ENCODE data around the gene MTFP1.

MTFP1 gene

GRCh38 chr22:30471616-30472318, 46.2 kb downstream of the MTFP1 start, which contains the start of gene SEC14L3:
Gene SEC14L3 (minus strand): TSS chr22:30472017. CDS start chr22:30471958, 59 bp downstream.
- H3K27me3 ChIP-seq (ENCODE audit: insufficient read depth, low read depth, severe bottlenecking), result no peaks in the 10 kb centered on the region
- H3K27ac ChIP-seq, result no peak within 1 kb of the TSS
- H3K9me3 ChIP-seq (ENCODE audit: severe bottlenecking), result no peaks in the 10 kb centered on the region
- H3K4me3 ChIP-seq (ENCODE audit: low read depth, low read length), result no peak within 1 kb of the TSS
- TF ChIP-seq, protein P1, sequence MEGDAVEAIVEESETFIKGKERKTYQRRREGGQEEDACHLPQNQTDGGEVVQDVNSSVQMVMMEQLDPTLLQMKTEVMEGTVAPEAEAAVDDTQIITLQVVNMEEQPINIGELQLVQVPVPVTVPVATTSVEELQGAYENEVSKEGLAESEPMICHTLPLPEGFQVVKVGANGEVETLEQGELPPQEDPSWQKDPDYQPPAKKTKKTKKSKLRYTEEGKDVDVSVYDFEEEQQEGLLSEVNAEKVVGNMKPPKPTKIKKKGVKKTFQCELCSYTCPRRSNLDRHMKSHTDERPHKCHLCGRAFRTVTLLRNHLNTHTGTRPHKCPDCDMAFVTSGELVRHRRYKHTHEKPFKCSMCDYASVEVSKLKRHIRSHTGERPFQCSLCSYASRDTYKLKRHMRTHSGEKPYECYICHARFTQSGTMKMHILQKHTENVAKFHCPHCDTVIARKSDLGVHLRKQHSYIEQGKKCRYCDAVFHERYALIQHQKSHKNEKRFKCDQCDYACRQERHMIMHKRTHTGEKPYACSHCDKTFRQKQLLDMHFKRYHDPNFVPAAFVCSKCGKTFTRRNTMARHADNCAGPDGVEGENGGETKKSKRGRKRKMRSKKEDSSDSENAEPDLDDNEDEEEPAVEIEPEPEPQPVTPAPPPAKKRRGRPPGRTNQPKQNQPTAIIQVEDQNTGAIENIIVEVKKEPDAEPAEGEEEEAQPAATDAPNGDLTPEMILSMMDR (IDR thresholded peaks at IDR 0.05; ENCODE audit: low read depth, low read length), result no peak
- H3K36me3 ChIP-seq, result no peaks in the 10 kb centered on the region
- no peak for DNase-seq

DNA sequence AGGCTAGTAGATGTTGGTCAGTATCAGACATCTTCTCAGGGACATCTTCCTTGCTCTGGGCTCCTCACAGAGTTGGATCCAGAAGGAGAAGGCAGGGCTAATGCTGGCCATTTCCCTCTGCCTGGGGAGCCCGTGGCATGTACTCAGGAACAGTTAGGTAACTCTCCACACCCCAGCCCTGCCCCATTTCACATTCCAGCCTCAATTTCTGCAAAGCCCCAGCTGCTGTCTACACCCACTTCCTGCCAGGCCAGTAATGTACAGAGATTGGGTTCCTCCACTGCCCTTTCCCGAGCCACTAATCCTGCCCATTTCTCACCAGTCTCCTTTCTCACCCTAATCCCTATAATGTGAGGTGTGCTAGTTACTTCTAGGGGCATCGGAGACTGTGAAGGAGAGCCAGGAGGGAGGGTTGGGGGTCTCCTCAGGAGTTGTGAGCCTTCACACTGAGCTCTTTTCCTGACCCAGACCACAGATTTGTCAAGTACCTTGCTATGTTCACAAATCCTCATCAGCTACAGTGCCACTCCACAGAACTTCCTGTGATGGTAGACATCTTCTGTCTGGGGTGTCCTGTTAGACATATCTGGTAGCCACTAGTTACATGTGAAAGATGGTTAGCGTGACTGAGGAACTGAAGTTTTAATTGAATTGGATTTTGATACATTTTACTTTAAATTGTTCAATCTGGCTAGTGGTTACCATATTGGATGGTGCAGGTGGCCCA, 47.6 kb downstream of the MTFP1 start:
- Histone ChIP-seq H3K4me3 (ENCODE audit: low read depth, low read length) (no peak overlapping the region), H3K36me3 (no peaks in the 10 kb centered on the region), H3K9me3 (ENCODE audit: severe bottlenecking) (no peaks in the 10 kb centered on the region), H3K27me3 (ENCODE audit: insufficient read depth, low read depth, severe bottlenecking) (no peaks in the 10 kb centered on the region), H3K27ac (no peak overlapping the region)
- DNase-seq, result no peak
- TF ChIP-seq, protein P1 (IDR thresholded peaks at IDR 0.05; ENCODE audit: low read depth, low read length), result no peak

- Histone ChIP-seq H3K36me3 (no peaks in the 10 kb centered on the region), H3K27me3 (ENCODE audit: insufficient read depth, low read depth, severe bottlenecking) (no peaks in the 10 kb centered on the region), H3K9me3 (ENCODE audit: severe bottlenecking) (no peaks in the 10 kb centered on the region), H3K4me3 (ENCODE audit: low read depth, low read length) (no peak overlapping the region), H3K27ac (no peak overlapping the region)
- no peak for DNase-seq
- TF ChIP-seq, protein P1 (IDR thresholded peaks at IDR 0.05; ENCODE audit: low read depth, low read length), result no peak
These were observed 48.6 kb downstream of the MTFP1 start for GRCh38 chr22:30474121-30474520.

GRCh38 chr22:30474683-30475424, 49.3 kb downstream of the MTFP1 start:
- Histone ChIP-seq H3K36me3 (no peaks in the 10 kb centered on the region), H3K27me3 (ENCODE audit: insufficient read depth, low read depth, severe bottlenecking) (no peaks in the 10 kb centered on the region), H3K4me3 (ENCODE audit: low read depth, low read length) (no peak overlapping the region), H3K27ac (no peak overlapping the region), H3K9me3 (ENCODE audit: severe bottlenecking) (no peaks in the 10 kb centered on the region)
- TF ChIP-seq, protein P1 (IDR thresholded peaks at IDR 0.05; ENCODE audit: low read depth, low read length), result no peak
- DNase-seq, result no peak

All from WERI-Rb-1 (cell line).